H1 (cell line): ENCODE results near the gene PRDX5. TPM values are rescaled to one million over a fixed set of nuclear protein-coding genes. Genes with fewer than 3 reads are reported as not detected.

ENCODE experiments used
- GABPA ChIP-seq: IDR thresholded peaks from 2 replicates; pipeline ENCODE4 v1.6.1; 2011; ENCODE audit warnings: mild to moderate bottlenecking, low read length, moderate library complexity, borderline replicate concordance; ENCODE audit not compliant: insufficient read depth
- MAFK ChIP-seq: IDR thresholded peaks from 2 replicates; pipeline ENCODE4 v1.6.1; 2012; ENCODE audit warnings: low read depth, mild to moderate bottlenecking, improper control_type of control experiment, low read length
- RFX5 ChIP-seq: IDR thresholded peaks from 2 replicates; pipeline ENCODE4 v1.6.1; 2011; ENCODE audit warnings: low read depth, low read length, improper control_type of control experiment, borderline replicate concordance
- SP1 ChIP-seq: IDR thresholded peaks from 2 replicates; pipeline ENCODE4 v1.6.1; 2011; ENCODE audit warnings: low read depth, low read length
- polyA plus RNA-seq, 7 experiments: library from polyadenylated mRNA; depleted of rRNA in 3 of 7; stranded (reverse) in 5 of 7; unstranded in 2 of 7; fragments of >200 nt in 5 of 7; fragments of 200-250 nt in 2 of 7; gene quantifications; 1 replicate in 5 of 7; 2 replicates in 1 of 7; 4 replicates in 1 of 7; pipeline versions ENCODE4 v1.2.1 to v1.2.3, GENCODE V29; 2011 to 2013; ENCODE audit warnings: missing spikeins in 2 of 7, mixed read lengths in 2 of 7
- total RNA-seq: library from RNA; stranded (reverse); fragmentation: NEBNext Ultra II Directional; extraction: Animal tissue kit (Norgen Biotek cat#: 25700); gene quantifications from 2 replicates; pipeline ENCODE4 v1.2.1, GENCODE V29; 2021
- TF ChIP-seq, protein P1 (sequence below): fragments of 300-600 bp; sonication (generic); IDR thresholded peaks from 2 replicates; pipeline ENCODE4 v1.7.1; 2012; ENCODE audit warnings: low read length, moderate library complexity, mild to moderate bottlenecking, inconsistent platforms; ENCODE audit not compliant: insufficient replicate concordance

PRDX5 gene
- total and polyA plus RNA-seq, 2 of the 8 experiments (the other 6 are each of a cell fraction or from before 2014, with no cell fraction given), result 201 to 582 TPM

DNA sequence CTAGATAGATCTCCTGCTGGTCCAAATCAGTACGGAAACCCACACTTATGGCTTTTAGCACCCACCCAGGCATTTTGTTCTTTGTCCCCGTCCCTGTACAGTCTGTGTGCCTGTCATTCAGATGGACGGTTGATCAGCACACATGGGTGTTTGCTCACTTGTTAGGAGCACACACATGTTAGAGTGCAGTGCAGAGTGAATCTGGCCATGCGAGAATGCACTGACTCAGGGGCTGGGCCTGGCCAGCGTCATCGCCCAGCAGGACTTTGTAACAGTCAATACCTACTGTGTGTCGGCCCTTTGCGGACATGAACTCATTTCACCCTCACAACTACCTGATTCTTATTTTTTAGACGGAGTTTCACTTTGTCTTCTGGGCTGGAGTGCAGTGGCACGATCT is 44.4 kb downstream of the PRDX5 start (continued):
- TF ChIP-seq, protein P1, sequence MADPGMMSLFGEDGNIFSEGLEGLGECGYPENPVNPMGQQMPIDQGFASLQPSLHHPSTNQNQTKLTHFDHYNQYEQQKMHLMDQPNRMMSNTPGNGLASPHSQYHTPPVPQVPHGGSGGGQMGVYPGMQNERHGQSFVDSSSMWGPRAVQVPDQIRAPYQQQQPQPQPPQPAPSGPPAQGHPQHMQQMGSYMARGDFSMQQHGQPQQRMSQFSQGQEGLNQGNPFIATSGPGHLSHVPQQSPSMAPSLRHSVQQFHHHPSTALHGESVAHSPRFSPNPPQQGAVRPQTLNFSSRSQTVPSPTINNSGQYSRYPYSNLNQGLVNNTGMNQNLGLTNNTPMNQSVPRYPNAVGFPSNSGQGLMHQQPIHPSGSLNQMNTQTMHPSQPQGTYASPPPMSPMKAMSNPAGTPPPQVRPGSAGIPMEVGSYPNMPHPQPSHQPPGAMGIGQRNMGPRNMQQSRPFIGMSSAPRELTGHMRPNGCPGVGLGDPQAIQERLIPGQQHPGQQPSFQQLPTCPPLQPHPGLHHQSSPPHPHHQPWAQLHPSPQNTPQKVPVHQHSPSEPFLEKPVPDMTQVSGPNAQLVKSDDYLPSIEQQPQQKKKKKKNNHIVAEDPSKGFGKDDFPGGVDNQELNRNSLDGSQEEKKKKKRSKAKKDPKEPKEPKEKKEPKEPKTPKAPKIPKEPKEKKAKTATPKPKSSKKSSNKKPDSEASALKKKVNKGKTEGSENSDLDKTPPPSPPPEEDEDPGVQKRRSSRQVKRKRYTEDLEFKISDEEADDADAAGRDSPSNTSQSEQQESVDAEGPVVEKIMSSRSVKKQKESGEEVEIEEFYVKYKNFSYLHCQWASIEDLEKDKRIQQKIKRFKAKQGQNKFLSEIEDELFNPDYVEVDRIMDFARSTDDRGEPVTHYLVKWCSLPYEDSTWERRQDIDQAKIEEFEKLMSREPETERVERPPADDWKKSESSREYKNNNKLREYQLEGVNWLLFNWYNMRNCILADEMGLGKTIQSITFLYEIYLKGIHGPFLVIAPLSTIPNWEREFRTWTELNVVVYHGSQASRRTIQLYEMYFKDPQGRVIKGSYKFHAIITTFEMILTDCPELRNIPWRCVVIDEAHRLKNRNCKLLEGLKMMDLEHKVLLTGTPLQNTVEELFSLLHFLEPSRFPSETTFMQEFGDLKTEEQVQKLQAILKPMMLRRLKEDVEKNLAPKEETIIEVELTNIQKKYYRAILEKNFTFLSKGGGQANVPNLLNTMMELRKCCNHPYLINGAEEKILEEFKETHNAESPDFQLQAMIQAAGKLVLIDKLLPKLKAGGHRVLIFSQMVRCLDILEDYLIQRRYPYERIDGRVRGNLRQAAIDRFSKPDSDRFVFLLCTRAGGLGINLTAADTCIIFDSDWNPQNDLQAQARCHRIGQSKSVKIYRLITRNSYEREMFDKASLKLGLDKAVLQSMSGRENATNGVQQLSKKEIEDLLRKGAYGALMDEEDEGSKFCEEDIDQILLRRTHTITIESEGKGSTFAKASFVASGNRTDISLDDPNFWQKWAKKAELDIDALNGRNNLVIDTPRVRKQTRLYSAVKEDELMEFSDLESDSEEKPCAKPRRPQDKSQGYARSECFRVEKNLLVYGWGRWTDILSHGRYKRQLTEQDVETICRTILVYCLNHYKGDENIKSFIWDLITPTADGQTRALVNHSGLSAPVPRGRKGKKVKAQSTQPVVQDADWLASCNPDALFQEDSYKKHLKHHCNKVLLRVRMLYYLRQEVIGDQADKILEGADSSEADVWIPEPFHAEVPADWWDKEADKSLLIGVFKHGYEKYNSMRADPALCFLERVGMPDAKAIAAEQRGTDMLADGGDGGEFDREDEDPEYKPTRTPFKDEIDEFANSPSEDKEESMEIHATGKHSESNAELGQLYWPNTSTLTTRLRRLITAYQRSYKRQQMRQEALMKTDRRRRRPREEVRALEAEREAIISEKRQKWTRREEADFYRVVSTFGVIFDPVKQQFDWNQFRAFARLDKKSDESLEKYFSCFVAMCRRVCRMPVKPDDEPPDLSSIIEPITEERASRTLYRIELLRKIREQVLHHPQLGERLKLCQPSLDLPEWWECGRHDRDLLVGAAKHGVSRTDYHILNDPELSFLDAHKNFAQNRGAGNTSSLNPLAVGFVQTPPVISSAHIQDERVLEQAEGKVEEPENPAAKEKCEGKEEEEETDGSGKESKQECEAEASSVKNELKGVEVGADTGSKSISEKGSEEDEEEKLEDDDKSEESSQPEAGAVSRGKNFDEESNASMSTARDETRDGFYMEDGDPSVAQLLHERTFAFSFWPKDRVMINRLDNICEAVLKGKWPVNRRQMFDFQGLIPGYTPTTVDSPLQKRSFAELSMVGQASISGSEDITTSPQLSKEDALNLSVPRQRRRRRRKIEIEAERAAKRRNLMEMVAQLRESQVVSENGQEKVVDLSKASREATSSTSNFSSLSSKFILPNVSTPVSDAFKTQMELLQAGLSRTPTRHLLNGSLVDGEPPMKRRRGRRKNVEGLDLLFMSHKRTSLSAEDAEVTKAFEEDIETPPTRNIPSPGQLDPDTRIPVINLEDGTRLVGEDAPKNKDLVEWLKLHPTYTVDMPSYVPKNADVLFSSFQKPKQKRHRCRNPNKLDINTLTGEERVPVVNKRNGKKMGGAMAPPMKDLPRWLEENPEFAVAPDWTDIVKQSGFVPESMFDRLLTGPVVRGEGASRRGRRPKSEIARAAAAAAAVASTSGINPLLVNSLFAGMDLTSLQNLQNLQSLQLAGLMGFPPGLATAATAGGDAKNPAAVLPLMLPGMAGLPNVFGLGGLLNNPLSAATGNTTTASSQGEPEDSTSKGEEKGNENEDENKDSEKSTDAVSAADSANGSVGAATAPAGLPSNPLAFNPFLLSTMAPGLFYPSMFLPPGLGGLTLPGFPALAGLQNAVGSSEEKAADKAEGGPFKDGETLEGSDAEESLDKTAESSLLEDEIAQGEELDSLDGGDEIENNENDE, result no peak
- TF ChIP-seq RFX5 (no peak), GABPA (no peak), MAFK (no peak), SP1 (no peak)
- TF ChIP-seq, all 59 proteins: peak for 0
